ENCODE measurements around the gene CTSE. TPM values are rescaled to one million over a fixed set of nuclear protein-coding genes. Genes with fewer than 3 reads are reported as not detected.

The CTSE gene
- total RNA-seq, 1 donor, result not detected

- no peak for TF ChIP-seq CTCF (IDR thresholded peaks at IDR 0.05; ENCODE audit: insufficient read depth, low read depth, low read length)
- H3K4me3 ChIP-seq (ENCODE audit: low read depth, low read length), result no peak overlapping the region
- no peak for DNase-seq (ENCODE audit: low read depth)
Measured at GRCh38 chr1:206011057-206011456, 12.6 kb downstream of the CTSE start.

GRCh38 chr1:206010060-206010459 is 13.6 kb downstream of the CTSE start:
- no peak for TF ChIP-seq CTCF (IDR thresholded peaks at IDR 0.05; ENCODE audit: insufficient read depth, low read depth, low read length)
- H3K4me3 ChIP-seq (ENCODE audit: low read depth, low read length), result no peak overlapping the region
- DNase-seq (ENCODE audit: low read depth), result no peak

- DNase-seq (ENCODE audit: low read depth), result no peak
- H3K4me3 ChIP-seq (ENCODE audit: low read depth, low read length), result no peak overlapping the region
- no peak for TF ChIP-seq CTCF (IDR thresholded peaks at IDR 0.05; ENCODE audit: insufficient read depth, low read depth, low read length)
Measured at GRCh38 chr1:206006946-206007345, 16.7 kb downstream of the CTSE start.

GRCh38 chr1:206005778-206006180 is 17.9 kb downstream of the CTSE start:
- no peak for DNase-seq (ENCODE audit: low read depth)
- TF ChIP-seq CTCF (IDR thresholded peaks at IDR 0.05; ENCODE audit: insufficient read depth, low read depth, low read length), result no peak
- no peak overlapping the region for H3K4me3 ChIP-seq (ENCODE audit: low read depth, low read length)

- TF ChIP-seq CTCF (IDR thresholded peaks at IDR 0.05; ENCODE audit: insufficient read depth, low read depth, low read length), result no peak
- DNase-seq (ENCODE audit: low read depth), result no peak
- no peak overlapping the region for H3K4me3 ChIP-seq (ENCODE audit: low read depth, low read length)
Measured at GRCh38 chr1:206005234-206005633, 18.5 kb downstream of the CTSE start.

GRCh38 chr1:206004826-206005225 is 18.9 kb downstream of the CTSE start:
- H3K4me3 ChIP-seq (ENCODE audit: low read depth, low read length), result no peak overlapping the region
- DNase-seq (ENCODE audit: low read depth), result no peak
- TF ChIP-seq CTCF (IDR thresholded peaks at IDR 0.05; ENCODE audit: insufficient read depth, low read depth, low read length), result no peak

Measured in fibroblast of villous mesenchyme (primary cell).